ENCODE data around the gene DCC. TPM values are rescaled to one million over a fixed set of nuclear protein-coding genes. Genes with fewer than 3 reads are reported as not detected.
A peak's percentile ranks its signal among the peaks of the same experiment; 100 is the strongest.

The DCC gene
- total RNA-seq, 1 experiment from 2014 or later: 0.08 TPM

DNA sequence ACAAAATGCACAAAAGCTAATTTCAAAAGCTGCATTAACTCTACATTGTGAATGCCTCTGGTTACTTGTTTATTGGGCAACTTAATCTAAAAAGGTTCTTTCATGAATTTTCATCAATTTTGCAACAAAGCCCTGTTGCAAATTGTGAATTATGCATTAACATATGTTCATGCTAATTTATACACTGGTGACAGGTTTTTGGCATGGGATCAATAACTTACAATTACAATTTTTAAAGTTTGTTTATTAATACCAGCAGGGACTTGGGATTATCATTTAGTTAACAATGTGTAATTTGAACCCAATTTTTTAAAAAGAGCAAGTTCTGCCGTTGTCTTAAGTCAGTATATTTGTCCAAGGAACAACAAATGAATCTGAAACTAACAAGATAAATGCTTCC lies 183.6 kb downstream of the DCC start:
- in situ Hi-C loops (cut with HindIII; ENCODE audit: low pct_unique_long_range_greater_than_20kb, low sequenced_read_pairs): no loop called here

DNA sequence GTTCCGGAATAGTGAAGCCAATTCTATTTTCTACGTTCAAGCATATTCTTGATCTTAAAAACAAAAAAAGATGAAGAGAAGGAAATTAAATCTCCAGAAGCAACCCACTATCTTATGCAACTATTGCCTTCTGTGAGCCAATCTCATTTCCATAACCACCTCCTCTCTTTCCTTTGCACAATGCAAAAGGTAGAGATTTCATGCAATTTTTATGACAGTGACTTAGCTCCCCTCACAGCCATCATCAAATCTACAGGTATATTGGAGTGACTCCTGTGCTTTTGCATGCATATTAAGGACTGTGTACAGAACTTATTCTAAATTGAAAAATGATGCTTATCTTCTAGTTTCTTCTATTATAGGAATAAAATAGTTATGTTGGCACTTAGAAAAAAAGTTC lies 191.8 kb downstream of the DCC start:
- in situ Hi-C loops (cut with HindIII; ENCODE audit: low pct_unique_long_range_greater_than_20kb, low sequenced_read_pairs): no loop called here
- no peak for DNase-seq (ENCODE audit: low read depth, low spot score)

More for the DNA sequence above, 183.6 kb downstream of the DCC start:
- DNase-seq (ENCODE audit: low read depth, low spot score): no peak

DNA sequence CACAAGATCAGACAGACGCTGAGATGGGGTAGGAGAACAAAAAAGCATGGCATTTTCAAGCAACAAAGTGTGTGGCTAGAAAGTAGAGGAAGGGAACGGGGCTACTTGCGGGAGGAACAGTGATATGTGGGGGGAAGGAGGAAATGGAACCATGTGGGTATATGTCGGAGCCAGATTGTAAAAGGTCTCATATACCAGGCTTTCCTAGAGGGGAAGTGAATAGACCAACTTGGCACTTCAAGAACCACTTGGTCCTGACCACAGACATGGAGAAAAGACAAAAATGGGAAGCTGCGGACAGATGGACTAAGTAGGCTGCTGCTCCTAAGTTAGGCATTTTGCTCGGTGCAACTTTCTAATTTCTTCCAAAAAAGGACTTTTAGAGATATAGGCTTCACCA lies 196.0 kb downstream of the DCC start:
- in situ Hi-C loops (cut with HindIII; ENCODE audit: low pct_unique_long_range_greater_than_20kb, low sequenced_read_pairs): no loop called here
- no peak for DNase-seq (ENCODE audit: low read depth, low spot score)

DNA sequence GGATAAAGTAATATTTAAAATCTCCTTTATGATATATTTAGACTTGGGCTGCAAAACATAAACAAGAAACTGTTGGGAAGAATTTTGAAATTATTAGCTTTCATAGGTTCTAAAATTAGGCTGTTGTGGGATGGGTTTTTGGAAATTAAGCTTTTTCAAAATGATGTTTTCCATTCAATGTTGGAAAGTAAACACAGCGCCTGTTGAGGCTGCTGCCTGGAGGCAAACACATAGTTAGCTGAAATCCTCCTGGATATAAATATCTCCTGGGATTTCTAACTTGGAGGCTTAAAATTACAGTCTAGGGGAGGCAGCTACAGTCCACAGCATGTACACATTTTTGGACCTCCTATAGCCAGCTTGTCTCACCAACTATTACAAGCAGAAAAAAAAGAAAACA lies 197.3 kb downstream of the DCC start:
- no peak for DNase-seq (ENCODE audit: low read depth, low spot score)
- in situ Hi-C loops (cut with HindIII; ENCODE audit: low pct_unique_long_range_greater_than_20kb, low sequenced_read_pairs): no loop called here

DNA sequence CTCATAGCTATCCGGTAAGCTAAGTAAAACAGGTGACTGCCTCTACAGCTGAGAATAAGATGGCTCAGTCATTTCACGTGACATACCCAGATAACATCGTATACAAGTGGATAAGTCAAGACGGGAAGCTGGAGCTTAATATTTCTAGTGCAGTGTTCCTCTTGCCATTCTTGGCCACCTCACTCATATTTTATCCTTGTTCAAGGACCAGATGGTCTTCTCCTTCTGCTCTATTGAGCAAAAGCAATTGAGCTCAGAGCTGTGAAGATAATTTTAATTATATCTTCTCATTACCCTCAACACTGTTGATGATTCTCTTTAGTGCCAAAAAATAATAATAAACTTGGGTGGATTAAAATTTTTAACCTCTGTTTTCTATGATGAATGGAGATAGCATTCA lies 201.1 kb downstream of the DCC start:
- in situ Hi-C loops (cut with HindIII; ENCODE audit: low pct_unique_long_range_greater_than_20kb, low sequenced_read_pairs): no loop called here
- no peak for DNase-seq (ENCODE audit: low read depth, low spot score)

DNA sequence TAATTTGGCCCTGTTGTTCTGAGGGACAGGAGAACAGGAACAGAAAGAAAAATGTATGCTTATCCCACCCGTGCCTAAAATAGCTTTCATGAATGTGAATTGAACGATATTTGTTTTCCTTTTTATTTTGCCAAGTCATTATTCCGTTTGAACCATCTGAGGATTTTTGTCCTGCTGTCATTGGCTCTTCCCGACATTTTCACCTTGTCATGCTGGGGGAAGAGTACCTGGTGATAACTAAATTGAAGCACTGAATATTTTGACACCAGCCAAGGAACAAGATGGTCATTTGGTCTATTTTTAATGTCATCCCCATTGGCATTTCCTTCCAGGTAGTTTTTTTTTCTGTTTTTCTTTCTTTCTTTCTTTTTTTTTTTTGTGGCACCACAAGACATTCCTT lies 204.1 kb downstream of the DCC start:
- in situ Hi-C loops (cut with HindIII; ENCODE audit: low pct_unique_long_range_greater_than_20kb, low sequenced_read_pairs): no loop called here

DNA sequence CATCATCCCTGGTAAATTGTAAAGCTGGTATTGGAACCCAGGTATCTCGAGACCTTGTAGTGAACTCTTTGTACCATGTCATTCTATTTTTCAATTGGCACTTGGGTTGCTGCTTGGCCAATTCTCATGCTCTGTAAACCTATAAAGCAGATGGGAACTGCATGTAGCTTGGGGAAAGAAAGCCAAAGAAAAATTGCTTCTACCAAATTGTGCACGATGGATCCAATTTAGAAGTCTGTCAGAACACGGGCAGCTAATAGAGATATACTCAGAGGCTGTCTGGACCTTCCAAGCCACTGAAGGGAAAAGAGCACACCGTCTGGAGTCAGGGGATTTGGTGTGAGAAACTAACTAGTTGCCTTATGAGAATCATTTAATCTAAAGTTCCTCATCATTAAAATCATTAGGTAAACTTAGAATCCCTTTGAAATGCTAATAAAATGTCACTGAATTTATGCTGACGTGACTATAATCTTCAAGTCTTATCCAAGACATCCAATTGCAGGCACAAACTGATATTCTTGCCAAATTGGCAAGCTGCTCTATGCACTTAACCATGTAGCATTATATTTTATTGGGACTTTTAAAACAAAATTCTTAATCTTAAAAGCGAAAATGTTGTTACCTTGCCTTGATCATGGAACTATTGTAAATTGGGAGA lies 206.8 kb downstream of the DCC start:
- no peak for DNase-seq (ENCODE audit: low read depth, low spot score)
- in situ Hi-C loops (cut with HindIII; ENCODE audit: low pct_unique_long_range_greater_than_20kb, low sequenced_read_pairs): no loop called here

More for the DNA sequence above, 204.1 kb downstream of the DCC start:
- DNase-seq (ENCODE audit: low read depth, low spot score): no peak

DNA sequence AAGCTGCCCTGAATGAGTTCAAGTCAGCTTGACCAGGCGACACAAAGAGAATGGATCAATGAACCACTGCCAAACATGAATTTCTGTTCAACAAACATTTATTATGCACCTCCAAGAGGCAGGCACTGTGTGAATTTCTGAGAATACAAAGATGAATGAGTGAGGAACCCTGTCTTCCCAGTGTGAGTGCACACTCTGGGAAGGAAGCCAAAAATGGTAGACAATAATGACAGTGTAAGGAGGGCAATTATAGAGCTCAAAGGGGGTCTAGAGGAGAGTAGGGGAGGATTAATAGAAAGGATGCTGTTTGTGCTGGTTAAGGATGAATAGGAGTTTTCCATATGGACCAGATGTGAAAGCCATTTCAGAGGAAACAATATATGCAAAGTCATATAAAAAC lies 213.4 kb downstream of the DCC start:
- in situ Hi-C loops (cut with HindIII; ENCODE audit: low pct_unique_long_range_greater_than_20kb, low sequenced_read_pairs): no loop called here
- peak; percentile 37 for DNase-seq (ENCODE audit: low read depth, low spot score)

DNA sequence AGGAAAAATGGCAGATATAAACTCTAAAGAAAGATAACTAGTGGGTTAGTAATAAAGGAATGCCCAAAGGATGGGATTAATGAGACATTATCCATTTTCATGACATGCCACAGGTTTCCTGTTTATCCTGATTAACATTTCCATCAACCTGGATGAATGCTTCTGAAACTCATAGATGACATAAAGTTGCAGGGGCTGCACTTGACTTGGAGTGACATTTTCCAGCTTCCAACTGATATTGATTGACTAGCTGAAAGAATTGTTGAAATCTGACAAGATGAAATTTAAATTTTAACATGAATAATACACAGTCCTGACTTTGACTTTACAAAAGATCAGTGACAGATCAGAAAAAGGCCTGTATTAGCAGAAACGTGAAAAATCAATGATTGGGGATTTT lies 214.2 kb downstream of the DCC start:
- DNase-seq (ENCODE audit: low read depth, low spot score): no peak
- in situ Hi-C loops (cut with HindIII; ENCODE audit: low pct_unique_long_range_greater_than_20kb, low sequenced_read_pairs): no loop called here

DNA sequence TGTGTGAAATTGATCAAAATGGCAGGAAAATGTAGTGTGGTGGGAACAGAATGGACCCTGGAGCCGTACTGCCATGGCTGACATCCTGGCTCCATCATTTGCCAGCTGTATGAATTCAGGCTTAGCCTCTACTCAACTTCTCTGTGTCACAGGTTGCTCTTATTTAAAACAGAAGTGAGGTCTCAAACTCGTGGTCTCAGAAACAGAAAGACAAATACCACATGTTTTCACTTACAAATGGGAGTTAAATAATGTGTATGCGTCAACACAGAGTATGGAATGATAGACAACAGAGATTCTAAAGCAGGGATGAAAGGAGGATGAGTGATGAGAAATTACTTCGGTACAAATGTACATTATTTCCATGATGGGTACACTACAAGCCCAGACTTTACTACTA lies 227.4 kb downstream of the DCC start:
- no peak for DNase-seq (ENCODE audit: low read depth, low spot score)
- in situ Hi-C loops (cut with HindIII; ENCODE audit: low pct_unique_long_range_greater_than_20kb, low sequenced_read_pairs): no loop called here

DNA sequence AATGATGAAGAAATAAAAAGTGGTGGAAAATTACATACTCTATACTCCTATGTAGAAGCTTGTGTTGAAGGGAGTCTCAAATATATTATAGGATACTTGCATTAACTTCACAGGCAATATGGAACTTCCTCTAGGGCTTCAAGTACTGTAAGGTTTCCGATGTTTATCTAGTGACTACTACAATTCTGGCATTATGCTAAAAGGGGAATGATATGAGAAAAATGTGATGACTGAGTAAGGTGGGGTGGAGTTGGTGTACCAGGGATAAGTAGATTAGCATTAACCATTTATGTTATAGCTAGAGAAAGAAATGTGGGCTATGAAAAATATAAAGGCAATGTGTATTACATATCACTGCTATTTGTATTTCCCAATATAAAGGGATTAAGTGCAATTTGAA lies 229.5 kb downstream of the DCC start:
- in situ Hi-C loops (cut with HindIII; ENCODE audit: low pct_unique_long_range_greater_than_20kb, low sequenced_read_pairs): no loop called here
- DNase-seq (ENCODE audit: low read depth, low spot score): no peak

DNA sequence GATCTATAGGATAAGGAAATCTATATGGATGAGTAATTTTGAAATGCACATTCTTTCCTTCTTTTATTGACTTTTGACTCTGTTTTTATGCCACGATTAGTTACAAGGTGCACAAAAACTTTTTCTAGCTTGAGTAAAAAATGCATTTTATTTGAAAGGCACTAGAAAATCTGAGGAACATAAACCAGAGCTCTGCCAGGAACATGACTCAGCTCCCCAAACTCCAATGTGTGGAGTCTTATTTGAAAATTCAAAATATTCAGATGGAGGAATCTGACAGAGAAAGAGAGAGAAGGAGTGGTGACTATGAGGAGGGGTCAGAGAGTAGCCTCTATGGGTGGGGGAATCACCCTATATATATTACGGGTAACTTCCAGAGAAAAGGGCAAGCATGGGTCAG lies 231.0 kb downstream of the DCC start:
- in situ Hi-C loops (cut with HindIII; ENCODE audit: low pct_unique_long_range_greater_than_20kb, low sequenced_read_pairs): no loop called here
- DNase-seq (ENCODE audit: low read depth, low spot score): no peak

DNA sequence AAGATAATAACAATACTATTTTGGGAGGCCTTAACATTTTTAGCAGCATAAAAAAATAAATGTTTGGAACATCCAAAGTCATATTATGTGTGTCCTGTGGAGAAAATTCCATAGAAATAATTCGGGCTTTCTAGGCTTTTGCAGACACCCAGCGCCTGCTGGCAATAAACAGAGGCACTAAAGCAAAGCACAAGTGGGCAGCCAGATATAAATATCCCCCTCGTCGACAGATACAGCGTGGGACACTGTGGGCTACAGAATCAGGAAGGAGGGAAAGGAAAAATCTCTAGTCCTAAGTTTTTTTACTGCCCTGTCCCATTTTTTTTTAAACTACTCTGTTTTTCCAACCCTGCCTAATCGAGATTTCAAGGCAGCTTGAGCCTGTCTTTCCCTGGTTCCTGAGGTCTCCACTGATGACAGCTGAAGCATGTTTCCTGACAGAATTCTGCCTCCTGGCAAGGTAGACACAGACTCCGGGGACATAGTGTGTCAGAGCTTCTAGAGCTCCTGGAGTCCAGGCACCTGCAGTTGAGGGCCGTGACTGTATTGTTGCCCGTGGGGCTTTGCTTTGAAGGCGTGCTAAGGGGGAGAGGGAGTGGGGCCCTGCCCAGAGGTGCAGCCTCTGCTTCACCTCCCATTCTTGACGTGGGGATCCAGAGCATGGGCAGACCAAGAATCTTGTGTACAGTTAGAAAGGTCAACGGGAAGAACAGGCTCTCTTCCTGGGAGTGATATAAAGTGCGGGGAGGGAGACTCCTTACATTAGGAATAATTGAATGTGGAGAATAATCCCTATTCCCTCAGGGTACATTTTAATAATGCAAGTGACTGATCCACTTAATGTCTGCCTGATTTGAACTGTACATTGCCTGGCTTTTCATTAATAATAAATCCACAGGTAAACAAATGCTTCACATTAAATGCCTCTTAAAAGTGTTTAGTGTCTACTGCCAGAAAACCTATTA lies 232.3 kb downstream of the DCC start:
- no peak for DNase-seq (ENCODE audit: low read depth, low spot score)
- in situ Hi-C loops (cut with HindIII; ENCODE audit: low pct_unique_long_range_greater_than_20kb, low sequenced_read_pairs): no loop called here

DNA sequence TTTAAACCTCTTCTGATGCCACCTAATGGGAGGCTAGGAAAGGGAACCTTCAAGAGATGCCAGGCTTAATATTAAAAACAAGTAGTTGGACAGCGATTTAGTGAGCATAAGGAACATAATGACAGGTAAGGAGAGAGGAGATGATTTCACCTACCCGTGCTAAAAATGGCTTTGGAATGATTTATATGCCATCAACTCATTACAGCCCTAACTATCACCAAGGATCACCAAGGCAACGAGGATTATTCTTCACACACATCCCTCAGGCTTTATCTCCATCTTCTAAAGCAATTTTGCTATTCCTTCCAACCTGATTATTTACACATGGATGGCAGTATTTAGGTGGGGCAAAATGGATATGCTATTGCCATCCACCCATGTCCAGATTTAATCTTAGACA lies 237.8 kb downstream of the DCC start:
- in situ Hi-C loops (cut with HindIII; ENCODE audit: low pct_unique_long_range_greater_than_20kb, low sequenced_read_pairs): no loop called here
- DNase-seq (ENCODE audit: low read depth, low spot score): no peak

DNA sequence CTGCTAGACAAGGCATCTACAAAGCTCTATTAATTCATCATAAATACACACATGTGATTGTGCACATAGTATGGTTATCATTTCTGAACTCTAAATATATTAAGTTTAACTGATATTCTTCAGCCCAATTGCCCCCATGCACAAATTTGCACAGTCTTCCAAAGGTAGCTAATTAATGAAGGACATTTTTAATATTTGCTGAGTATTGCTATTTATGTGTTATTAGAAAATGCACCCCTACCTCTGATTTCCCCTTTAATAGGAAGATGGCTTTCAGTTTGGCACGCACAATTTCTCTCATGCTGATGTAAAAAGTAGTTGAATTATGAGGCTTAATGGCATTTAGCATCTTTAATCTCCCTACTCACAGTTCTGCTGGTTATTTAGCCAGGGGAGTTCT lies 242.1 kb downstream of the DCC start:
- DNase-seq (ENCODE audit: low read depth, low spot score): no peak
- in situ Hi-C loops (cut with HindIII; ENCODE audit: low pct_unique_long_range_greater_than_20kb, low sequenced_read_pairs): no loop called here

DNA sequence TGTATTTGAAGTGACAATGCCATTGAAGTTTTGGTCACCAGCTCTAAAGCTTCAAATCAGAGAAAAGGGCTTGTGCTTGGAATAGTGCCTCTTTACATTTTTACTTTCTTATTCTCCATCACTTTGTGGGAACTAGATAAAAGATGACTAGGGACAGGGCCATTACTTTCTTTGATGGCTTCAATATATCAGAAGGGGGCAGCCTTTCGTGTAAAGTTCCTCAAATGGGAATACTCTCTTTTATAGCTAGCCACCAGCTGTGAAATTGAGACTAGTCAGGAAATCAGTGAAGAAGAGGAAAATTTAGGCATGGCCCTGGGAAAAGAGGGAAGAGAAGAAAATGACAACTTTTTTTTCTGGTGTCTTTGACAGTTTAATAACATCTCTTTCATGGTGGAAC lies 242.5 kb downstream of the DCC start:
- in situ Hi-C loops (cut with HindIII; ENCODE audit: low pct_unique_long_range_greater_than_20kb, low sequenced_read_pairs): no loop called here
- no peak for DNase-seq (ENCODE audit: low read depth, low spot score)

DNA sequence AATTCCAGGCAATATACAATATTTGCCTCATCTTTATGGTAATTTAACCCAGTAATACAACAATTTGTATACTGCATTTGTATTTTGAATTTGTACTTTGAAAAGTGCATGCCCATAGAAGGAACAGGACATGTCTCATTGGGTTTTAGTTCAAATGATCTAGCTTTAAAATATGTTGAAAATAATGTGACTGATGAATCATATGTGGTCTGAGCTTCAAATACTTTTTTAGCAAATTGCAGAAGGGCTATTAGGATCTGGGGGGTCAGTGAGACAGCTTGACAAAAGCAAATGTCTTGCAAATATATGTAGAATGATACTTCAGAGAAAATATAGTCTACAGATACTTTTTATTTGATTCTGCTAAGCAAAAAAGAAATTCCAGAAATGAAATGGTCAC lies 248.9 kb downstream of the DCC start:
- DNase-seq (ENCODE audit: low read depth, low spot score): no peak
- in situ Hi-C loops (cut with HindIII; ENCODE audit: low pct_unique_long_range_greater_than_20kb, low sequenced_read_pairs): no loop called here

DNA sequence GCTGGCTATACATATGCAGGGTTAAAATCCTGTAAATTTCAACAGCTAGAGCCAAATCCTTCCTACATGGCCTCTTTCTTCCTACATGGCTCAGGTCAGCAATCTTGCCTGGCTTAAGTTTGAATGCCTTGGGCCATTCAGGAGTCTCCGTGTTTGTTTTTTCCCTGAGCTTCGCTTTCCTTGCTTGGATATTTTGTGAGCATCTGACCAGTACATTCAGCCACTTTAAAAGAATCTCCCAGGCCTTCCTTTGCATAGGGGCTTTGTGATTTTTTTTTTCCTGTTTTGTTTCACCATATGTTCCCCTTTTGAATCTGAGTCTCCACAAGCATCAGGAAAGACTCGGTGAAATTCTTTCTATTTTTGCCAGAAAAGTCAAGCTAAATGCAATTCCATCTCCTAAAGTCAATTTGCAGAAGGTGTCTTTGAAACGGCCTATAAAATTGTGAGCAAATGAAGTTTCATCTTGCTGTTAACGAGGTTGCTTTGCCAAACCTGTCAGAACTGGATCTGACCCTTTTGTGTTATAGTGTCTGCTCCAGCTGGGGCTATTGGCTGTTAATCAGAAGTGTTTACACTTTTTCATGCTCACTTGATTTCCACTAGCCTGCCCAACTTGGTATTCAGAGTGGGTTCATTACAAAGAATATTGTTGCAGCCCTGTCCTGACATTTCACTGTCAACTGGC lies 256.9 kb downstream of the DCC start:
- in situ Hi-C loops (cut with HindIII; ENCODE audit: low pct_unique_long_range_greater_than_20kb, low sequenced_read_pairs): no loop called here
- DNase-seq (ENCODE audit: low read depth, low spot score): no peak
